ENCODE results near the gene LRRC8D. TPM values are rescaled to one million over a fixed set of nuclear protein-coding genes. Genes with fewer than 3 reads are reported as not detected.

LRRC8D gene
- total RNA-seq, 1 experiment from 2014 or later: 43.3 TPM

DNA sequence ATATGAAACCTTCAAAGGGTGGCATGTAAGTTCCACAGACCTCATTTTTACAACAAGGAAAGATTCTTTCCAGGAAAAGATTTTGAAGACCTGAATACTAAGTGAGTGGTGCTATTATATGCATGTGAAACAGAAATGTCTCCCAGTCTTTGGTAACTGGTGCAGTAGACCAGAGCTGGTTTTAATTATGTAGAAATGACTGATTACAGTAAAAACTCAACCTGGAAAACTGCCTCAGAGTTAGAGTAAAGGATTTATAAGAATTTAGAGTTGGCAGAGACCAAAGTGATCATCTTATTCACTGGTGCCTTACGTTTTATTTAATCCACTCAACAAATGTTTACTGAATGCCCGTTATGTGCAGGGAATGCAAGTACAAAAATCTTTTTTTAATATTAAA is 30.2 kb upstream of the LRRC8D start:
- intact Hi-C loops (cut with micrococcal nuclease; ENCODE audit: unreplicated experiment) (no loop called here), in situ Hi-C loops (cut with HindIII; ENCODE audit: low pct_unique_long_range_greater_than_20kb, low sequenced_read_pairs) (no loop called here)
- ATAC-seq (no peak), DNase-seq (ENCODE audit: low read depth, low spot score) (no peak)
- no peak overlapping the region for H3K27ac ChIP-seq (ENCODE audit: low read length)
- POLR2A ChIA-PET: no interaction called here
- no peak for TF ChIP-seq POLR2AphosphoS5 (IDR thresholded peaks at IDR 0.05; ENCODE audit: low read depth, low read length)
- TF ChIP-seq, protein P1, sequence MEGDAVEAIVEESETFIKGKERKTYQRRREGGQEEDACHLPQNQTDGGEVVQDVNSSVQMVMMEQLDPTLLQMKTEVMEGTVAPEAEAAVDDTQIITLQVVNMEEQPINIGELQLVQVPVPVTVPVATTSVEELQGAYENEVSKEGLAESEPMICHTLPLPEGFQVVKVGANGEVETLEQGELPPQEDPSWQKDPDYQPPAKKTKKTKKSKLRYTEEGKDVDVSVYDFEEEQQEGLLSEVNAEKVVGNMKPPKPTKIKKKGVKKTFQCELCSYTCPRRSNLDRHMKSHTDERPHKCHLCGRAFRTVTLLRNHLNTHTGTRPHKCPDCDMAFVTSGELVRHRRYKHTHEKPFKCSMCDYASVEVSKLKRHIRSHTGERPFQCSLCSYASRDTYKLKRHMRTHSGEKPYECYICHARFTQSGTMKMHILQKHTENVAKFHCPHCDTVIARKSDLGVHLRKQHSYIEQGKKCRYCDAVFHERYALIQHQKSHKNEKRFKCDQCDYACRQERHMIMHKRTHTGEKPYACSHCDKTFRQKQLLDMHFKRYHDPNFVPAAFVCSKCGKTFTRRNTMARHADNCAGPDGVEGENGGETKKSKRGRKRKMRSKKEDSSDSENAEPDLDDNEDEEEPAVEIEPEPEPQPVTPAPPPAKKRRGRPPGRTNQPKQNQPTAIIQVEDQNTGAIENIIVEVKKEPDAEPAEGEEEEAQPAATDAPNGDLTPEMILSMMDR (IDR thresholded peaks at IDR 0.05): no peak
- no peak for TF ChIP-seq TCF7L2 (IDR thresholded peaks at IDR 0.05; ENCODE audit: low read depth, low read length)
- TF ChIP-seq, protein P2, sequence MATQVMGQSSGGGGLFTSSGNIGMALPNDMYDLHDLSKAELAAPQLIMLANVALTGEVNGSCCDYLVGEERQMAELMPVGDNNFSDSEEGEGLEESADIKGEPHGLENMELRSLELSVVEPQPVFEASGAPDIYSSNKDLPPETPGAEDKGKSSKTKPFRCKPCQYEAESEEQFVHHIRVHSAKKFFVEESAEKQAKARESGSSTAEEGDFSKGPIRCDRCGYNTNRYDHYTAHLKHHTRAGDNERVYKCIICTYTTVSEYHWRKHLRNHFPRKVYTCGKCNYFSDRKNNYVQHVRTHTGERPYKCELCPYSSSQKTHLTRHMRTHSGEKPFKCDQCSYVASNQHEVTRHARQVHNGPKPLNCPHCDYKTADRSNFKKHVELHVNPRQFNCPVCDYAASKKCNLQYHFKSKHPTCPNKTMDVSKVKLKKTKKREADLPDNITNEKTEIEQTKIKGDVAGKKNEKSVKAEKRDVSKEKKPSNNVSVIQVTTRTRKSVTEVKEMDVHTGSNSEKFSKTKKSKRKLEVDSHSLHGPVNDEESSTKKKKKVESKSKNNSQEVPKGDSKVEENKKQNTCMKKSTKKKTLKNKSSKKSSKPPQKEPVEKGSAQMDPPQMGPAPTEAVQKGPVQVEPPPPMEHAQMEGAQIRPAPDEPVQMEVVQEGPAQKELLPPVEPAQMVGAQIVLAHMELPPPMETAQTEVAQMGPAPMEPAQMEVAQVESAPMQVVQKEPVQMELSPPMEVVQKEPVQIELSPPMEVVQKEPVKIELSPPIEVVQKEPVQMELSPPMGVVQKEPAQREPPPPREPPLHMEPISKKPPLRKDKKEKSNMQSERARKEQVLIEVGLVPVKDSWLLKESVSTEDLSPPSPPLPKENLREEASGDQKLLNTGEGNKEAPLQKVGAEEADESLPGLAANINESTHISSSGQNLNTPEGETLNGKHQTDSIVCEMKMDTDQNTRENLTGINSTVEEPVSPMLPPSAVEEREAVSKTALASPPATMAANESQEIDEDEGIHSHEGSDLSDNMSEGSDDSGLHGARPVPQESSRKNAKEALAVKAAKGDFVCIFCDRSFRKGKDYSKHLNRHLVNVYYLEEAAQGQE (IDR thresholded peaks at IDR 0.05; ENCODE audit: insufficient read depth in 1 of 2, low read depth in 2 of 2, low read length in 1 of 2): no peak
- no peak for TF ChIP-seq SIN3A (IDR thresholded peaks at IDR 0.05; ENCODE audit: borderline replicate concordance, insufficient read depth, low read depth, low read length)
- no peaks in the 10 kb centered on the region for H3K9me3 ChIP-seq (ENCODE audit: control insufficient read depth, insufficient read depth, low read depth, low read length)
- H3K36me3 ChIP-seq (ENCODE audit: control insufficient read depth, insufficient read depth, low read length): no peaks in the 10 kb centered on the region
- no peaks in the 10 kb centered on the region for H3K4me1 ChIP-seq (ENCODE audit: control insufficient read depth, insufficient read depth, low read length)
- CTCF ChIA-PET: no interaction called here
- H3K27me3 ChIP-seq (ENCODE audit: control insufficient read depth, insufficient read depth, low read length): peaks cover 4% of the 10 kb centered on the region; the same call in 1 of the 2 replicates
- H3K4me3 ChIP-seq (ENCODE audit: low read depth in 2 of 2, low read length in 2 of 2): no peak overlapping the region
- no TSS peak for BruUV-seq (replicated peaks)

GRCh38 chr1:89791064-89791726 is 29.6 kb upstream of the LRRC8D start:
- no peak for TF ChIP-seq TCF7L2 (IDR thresholded peaks at IDR 0.05; ENCODE audit: low read depth, low read length)
- TF ChIP-seq SIN3A (IDR thresholded peaks at IDR 0.05; ENCODE audit: borderline replicate concordance, insufficient read depth, low read depth, low read length): no peak
- TF ChIP-seq, protein P2 (IDR thresholded peaks at IDR 0.05; ENCODE audit: insufficient read depth in 1 of 2, low read depth in 2 of 2, low read length in 1 of 2): no peak
- TF ChIP-seq, protein P1 (IDR thresholded peaks at IDR 0.05): no peak
- no peak for TF ChIP-seq POLR2AphosphoS5 (IDR thresholded peaks at IDR 0.05; ENCODE audit: low read depth, low read length)
- DNase-seq (ENCODE audit: low read depth, low spot score): no peak
- no peak for ATAC-seq
- H3K27me3 ChIP-seq (ENCODE audit: control insufficient read depth, insufficient read depth, low read length): peaks cover 4% of the 10 kb centered on the region; the same call in 1 of the 2 replicates
- no peak overlapping the region for H3K4me3 ChIP-seq (ENCODE audit: low read depth in 2 of 2, low read length in 2 of 2)
- intact Hi-C loops (cut with micrococcal nuclease; ENCODE audit: unreplicated experiment): no loop called here
- H3K9me3 ChIP-seq (ENCODE audit: control insufficient read depth, insufficient read depth, low read depth, low read length): no peaks in the 10 kb centered on the region
- no peak overlapping the region for H3K27ac ChIP-seq (ENCODE audit: low read length)
- no peaks in the 10 kb centered on the region for H3K4me1 ChIP-seq (ENCODE audit: control insufficient read depth, insufficient read depth, low read length)
- no peaks in the 10 kb centered on the region for H3K36me3 ChIP-seq (ENCODE audit: control insufficient read depth, insufficient read depth, low read length)
- POLR2A ChIA-PET: no interaction called here
- no TSS peak for BruUV-seq (replicated peaks)
- CTCF ChIA-PET: no interaction called here
- in situ Hi-C loops (cut with HindIII; ENCODE audit: low pct_unique_long_range_greater_than_20kb, low sequenced_read_pairs): no loop called here

Data from Panc1 (cell line).